HG02938 (cell line): ENCODE measurements around the gene HYAL2.
A peak's percentile ranks its signal among the peaks of the same experiment; 100 is the strongest.
"Not testable (repeated sequence)": the region's sequence is repeated elsewhere in the genome, so short reads cannot be mapped to it uniquely, and the experiment has no call there.

Experiments used
- ATAC-seq: cut with Tn5 transposase; IDR thresholded peaks from one replicate; pipeline ENCODE4 v1.9.1; 2021; ENCODE audit warnings: mild to moderate bottlenecking, moderate library complexity; ENCODE audit not compliant: unreplicated experiment

Gene HYAL2

GRCh38 chr3:50314816-50315215 lies 7.7 kb downstream of the HYAL2 start:
- ATAC-seq: no peak

DNA sequence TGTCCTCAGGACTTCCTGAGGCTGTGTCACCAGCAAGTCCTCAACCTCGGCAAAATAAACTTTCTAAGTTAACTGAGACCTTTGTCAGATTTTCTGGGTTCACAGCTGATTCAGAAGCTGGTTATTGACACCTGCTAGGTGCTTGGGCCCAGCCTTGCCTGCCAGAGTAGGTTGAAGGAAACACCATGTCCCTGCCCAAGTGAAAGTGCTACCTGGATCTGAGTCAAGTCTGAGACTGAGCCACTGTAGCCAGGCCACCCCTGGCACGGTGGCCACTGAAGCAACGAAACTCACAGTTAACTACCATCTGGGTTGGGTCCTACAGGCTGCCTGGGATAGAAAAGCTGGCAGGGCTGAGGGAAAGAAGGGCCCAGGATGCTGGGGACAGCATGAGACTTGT lies 8.2 kb downstream of the HYAL2 start:
- no peak for ATAC-seq

GRCh38 chr3:50312041-50312440 lies 10.5 kb downstream of the HYAL2 start:
- not testable (repeated sequence) for ATAC-seq

DNA sequence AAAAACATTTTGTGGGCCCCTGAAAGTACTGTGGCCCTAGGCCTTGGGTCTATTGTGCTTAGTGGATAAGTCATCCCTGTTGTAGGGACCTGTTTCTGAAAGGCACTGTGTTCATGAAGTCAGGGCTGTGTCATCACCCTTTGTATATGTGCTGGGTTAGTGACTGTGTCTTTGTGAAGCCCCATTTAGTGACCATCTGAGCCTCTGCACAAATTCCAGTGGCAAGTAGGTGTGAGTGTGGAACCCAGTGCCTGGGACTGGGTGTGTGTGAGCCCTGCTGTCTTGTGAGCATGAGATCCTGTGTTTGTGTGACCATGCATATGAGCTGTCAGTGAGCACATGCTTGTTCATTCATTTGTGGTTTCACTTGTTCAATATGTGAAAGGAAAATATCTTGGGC lies 17.9 kb downstream of the HYAL2 start:
- ATAC-seq: no peak

GRCh38 chr3:50303013-50303815 lies 19.3 kb downstream of the HYAL2 start, which contains the start of gene HYAL1:
HYAL1 (minus strand) TSS chr3:50303574; CDS start chr3:50302956, 618 bp downstream.
- no peak for ATAC-seq

DNA sequence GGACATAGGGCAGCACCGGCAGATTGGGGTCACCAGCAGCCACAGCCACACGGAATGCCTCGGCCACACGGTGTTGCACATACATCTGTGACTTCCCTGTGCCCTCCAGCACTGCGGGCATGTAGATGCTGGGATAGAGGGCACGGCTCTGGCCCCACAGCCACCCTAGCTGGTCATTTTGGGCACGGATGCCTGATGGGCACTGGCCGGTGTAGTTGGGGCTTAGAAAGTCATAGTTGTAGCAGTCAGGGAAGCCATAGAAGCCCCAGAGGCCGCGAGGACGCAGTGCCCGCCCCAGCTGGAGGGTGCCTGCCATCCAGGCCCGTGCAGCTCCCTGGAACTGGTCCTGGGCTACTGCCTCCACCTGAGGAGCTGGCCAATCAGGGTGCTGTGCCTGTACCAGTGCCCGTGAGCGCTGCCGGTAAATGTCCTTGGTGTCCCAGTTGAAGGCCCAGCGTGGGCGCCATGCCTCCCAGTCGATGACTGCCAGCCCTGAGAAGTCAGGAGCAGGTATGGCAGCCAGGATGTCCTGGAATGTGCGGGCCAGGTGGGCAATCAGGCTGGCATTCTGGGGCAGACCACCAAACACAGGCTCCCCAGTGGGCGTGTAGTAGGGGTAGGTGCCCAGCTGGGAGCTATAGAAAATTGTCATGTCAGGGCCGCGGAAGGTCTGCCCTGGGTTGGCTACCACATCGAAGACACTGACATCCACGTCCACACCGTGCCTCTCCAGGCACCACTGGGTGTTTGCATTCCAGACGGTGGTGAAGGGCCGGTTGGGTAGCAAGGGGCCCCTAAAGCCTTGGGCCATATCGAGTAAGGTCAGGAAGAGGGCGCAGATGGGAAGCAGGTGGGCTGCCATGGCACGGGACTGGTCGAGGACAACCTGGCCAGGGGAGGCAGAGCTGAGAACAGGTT lies 20.2 kb downstream of the HYAL2 start:
- no peak for ATAC-seq

- no peak for ATAC-seq
Observed at GRCh38 chr3:50300681-50301254, 21.8 kb downstream of the HYAL2 start.

GRCh38 chr3:50299929-50300680 lies 22.4 kb downstream of the HYAL2 start:
- no peak for ATAC-seq

- no peak for ATAC-seq
Observed at GRCh38 chr3:50299638-50299928, 23.0 kb downstream of the HYAL2 start.

- ATAC-seq: peak; percentile 84
Observed at GRCh38 chr3:50298836-50299637, 23.5 kb downstream of the HYAL2 start, which contains the start of the genes HYAL3 and NAA80. HYAL3 (minus strand) TSS chr3:50299405; CDS start chr3:50295602, 3,803 bp downstream. NAA80 (minus strand) TSS chr3:50299405; CDS start chr3:50297463, 1,942 bp downstream.

DNA sequence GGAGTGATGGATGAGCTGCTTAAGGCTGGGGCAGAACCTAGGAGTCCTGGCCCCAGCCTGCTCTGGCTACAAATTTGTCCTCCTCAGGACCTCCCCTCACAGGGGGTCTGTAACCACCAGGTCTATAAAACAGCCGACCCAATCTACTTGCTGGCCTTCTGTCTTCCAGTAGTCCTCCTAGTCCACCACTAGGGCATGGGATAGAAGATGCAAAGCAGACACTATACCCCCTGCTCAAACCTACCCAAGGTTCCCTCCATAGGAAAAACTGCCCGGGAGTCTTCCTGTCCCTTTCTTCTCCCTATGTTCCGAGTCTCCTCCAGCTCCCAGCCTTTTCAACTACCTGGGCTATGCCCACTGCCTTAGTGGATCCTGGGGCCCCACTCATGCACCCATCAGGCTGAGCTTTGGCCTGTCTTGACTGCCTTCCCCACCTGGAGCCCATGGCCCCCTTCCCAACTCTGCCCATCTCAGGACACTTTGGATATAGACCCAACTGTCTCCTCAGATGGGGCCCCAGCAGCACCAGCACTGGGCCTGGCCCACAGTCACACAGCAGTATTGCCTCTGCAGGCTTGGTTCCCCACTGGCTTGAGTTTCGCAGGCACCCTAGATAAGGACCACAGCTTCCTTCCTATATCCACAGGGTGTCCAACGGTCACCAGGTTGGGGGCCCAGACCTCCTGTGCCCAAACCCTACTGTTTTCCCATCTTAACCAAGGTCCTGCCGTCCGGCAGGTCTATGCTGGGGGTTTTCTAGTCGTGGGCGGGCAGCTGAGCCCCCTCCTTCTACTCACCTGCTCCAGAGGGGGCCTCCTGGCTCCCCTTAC lies 24.4 kb downstream of the HYAL2 start:
- ATAC-seq: no peak

DNA sequence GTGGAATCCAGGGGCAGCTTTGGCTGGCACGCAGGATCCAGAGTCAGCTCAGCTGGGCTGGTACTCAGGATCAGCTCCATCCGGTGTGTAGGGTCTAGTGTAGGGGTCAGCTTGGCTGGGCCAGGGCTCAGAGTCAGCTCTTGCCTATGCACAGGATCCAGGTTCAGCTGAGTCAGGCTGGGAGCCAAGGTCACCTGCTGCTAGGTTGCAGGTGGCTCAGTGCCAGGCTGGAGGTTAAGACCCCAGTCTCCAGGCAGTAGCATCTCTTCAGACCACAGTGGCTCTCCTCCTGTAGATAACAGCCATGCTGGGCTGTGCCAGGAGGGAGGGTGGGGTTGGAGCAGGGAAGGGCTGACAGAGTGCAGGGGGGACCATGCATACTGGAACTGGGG lies 25.2 kb downstream of the HYAL2 start:
- ATAC-seq: no peak

- ATAC-seq: no peak
Observed at GRCh38 chr3:50296721-50297383, 25.7 kb downstream of the HYAL2 start.

- ATAC-seq: no peak
Observed at GRCh38 chr3:50295553-50296431, 26.8 kb downstream of the HYAL2 start.

DNA sequence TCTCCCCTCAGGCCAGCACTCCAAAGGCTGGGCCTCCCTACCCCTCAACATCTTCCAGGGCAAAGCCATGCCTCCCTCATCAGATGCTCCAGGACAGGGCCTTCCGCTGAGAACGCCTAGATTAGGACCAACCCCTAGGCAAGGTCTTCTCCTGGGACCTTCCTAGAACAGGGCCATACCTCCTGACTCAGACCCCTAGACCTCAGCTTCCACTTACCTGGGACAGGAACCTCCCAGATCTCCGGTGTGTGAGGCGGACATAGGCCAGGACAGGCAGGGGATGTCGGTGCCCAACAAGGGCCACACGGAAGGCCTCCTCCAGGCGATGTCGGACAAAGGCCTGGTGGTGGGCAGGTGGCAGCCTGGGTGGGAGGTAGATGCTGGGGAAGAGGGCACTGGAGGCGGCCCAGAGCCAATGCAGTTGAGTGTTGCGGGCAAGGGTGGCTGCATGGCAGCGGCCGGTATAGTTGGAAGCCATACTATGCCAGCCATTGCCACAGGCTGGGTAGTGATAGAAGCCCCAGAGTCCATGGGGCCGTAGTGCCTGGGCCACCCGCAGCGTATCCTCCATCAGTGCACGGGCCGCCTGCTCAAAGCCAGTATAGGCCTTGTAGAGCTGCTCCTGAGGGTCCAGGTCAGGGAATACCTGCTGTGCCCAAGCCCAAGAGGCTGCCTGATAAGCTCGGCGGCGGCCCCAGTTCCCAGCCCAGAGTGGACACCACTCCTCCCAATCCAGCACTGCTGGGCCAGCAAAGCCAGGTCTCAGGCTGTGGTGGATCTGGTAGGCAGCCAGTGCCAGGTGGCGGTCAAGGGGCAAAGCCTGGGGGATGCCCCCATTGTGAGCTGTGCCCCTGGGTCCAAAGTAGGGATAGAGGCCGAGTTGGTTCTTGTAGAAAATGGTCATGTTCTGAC lies 27.8 kb downstream of the HYAL2 start:
- ATAC-seq: no peak

DNA sequence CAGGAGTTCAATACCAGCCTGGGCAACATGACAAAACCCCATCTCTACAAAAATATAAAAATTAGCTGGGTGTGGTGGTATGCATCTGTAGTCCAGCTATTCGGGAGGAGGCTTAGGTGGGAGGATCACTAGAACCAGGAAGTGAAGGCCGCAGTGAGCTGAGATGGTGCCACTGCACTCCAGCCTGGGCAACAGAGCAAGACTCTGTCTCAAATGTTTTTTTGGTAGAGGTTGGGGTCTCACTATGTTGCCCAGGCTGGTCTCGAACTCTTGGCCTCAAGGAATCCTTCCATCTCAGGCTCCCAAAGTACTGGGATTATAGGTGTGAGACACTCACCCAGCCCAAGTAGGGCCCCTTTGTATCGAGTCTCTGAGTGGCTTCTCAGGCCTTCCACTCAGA lies 28.5 kb downstream of the HYAL2 start:
- no peak for ATAC-seq
